ENCODE data around the gene C4orf50. TPM values are rescaled to one million over a fixed set of nuclear protein-coding genes. Genes with fewer than 3 reads are reported as not detected.

Gene C4orf50
- total RNA-seq, 4 donors from 2014 or later, result under 0.01 to 0.19 (median 0.09) TPM; not detected in 1

- DNase-seq (ENCODE audit: low spot score), result no peak
- no peak for ATAC-seq (ENCODE audit: low FRiP score)
- no peak for TF ChIP-seq CTCF (IDR thresholded peaks at IDR 0.05)
Measured at GRCh38 chr4:5989236-5990225, 28.7 kb downstream of the C4orf50 start.

DNA sequence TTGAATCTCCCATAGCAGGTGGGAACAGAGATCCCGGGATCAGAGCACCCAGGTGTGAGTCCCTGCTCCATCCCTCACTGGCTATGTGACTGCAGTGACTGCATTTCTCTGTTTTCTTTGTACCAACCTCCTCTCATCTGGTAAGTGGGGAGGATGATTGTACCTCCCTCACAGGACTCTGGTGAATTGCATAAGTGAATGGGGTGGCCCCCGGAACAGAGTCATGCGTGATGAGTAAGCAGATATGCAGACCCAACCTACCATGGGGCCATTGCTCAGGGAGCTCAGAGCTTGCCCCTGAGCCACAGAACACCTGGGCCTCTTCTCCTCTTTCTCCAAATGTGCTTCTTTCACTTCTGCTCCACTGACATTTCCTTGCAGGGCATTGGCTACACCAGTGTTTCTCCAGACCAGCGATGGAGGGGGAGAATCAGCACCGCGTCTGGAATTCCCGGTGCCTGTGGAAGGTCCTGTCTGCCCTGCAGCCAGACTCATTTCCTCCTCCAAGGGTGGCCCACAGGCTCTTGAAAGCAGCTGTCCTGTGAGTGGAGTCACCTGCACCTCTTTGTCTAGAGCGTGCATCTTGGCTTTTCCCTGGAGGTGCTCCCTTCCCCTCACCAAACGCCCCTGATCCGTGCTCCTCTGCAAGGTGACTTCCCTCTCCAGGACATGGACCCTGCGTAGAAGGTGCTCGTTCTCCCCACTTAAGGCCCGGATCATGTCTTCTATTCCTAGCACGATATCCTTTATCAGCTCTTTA, 30.0 kb downstream of the C4orf50 start:
- TF ChIP-seq CTCF (IDR thresholded peaks at IDR 0.05), result no peak
- DNase-seq (ENCODE audit: low spot score), result no peak
- ATAC-seq (ENCODE audit: low FRiP score), result no peak

- TF ChIP-seq CTCF (IDR thresholded peaks at IDR 0.05), result no peak
- ATAC-seq (ENCODE audit: low FRiP score) (no peak), DNase-seq (ENCODE audit: low spot score) (no peak)
Measured at GRCh38 chr4:5984843-5985242, 33.4 kb downstream of the C4orf50 start.

GRCh38 chr4:5982156-5982973, 35.9 kb downstream of the C4orf50 start:
- DNase-seq (ENCODE audit: low spot score) (no peak), ATAC-seq (ENCODE audit: low FRiP score) (no peak)
- no peak for TF ChIP-seq CTCF (IDR thresholded peaks at IDR 0.05)

GRCh38 chr4:5980436-5981155, 37.6 kb downstream of the C4orf50 start:
- no peak for ATAC-seq (ENCODE audit: low FRiP score)
- no peak for DNase-seq (ENCODE audit: low spot score)

More at GRCh38 chr4:5980436-5981155, 37.6 kb downstream of the C4orf50 start:
- no peak for TF ChIP-seq CTCF (IDR thresholded peaks at IDR 0.05)
